GM19240 (cell line): Measurements from ENCODE around the gene C16orf78.

Source experiments
- DNase-seq: peaks from one replicate; pipeline ENCODE4 v3.0.0; 2011; ENCODE audit warnings: low spot score; ENCODE audit not compliant: insufficient read length

The C16orf78 gene

GRCh38 chr16:49382916-49383315 is 9.3 kb downstream of the C16orf78 start:
- DNase-seq = no peak

- no peak for DNase-seq
These were observed 21.4 kb downstream of the C16orf78 start for GRCh38 chr16:49395021-49395420.

- DNase-seq = no peak
These were observed 22.7 kb downstream of the C16orf78 start for GRCh38 chr16:49396206-49396720.

GRCh38 chr16:49398761-49399160 is 25.2 kb downstream of the C16orf78 start:
- DNase-seq = no peak

- peak; percentile 45 for DNase-seq
These were observed 26.2 kb downstream of the C16orf78 start for GRCh38 chr16:49399594-49400364.

- no peak for DNase-seq
These were observed 27.0 kb downstream of the C16orf78 start for GRCh38 chr16:49400611-49401010.

- no peak for DNase-seq
These were observed 31.5 kb downstream of the C16orf78 start for GRCh38 chr16:49405123-49405522.

- DNase-seq = no peak
These were observed 31.9 kb downstream of the C16orf78 start for GRCh38 chr16:49405530-49405929.

- peak; percentile 64 for DNase-seq
These were observed 34.4 kb downstream of the C16orf78 start for GRCh38 chr16:49407873-49408550.

GRCh38 chr16:49409121-49409520 is 35.5 kb downstream of the C16orf78 start:
- DNase-seq = no peak

- DNase-seq = no peak
These were observed 36.6 kb downstream of the C16orf78 start for GRCh38 chr16:49410226-49410625.

GRCh38 chr16:49411121-49411970 is 37.7 kb downstream of the C16orf78 start:
- DNase-seq = no peak

GRCh38 chr16:49414671-49415070 is 41.1 kb downstream of the C16orf78 start:
- no peak for DNase-seq

- no peak for DNase-seq
These were observed 41.5 kb downstream of the C16orf78 start for GRCh38 chr16:49415083-49415482.

GRCh38 chr16:49416001-49416675 is 42.5 kb downstream of the C16orf78 start:
- no peak for DNase-seq

- no peak for DNase-seq
These were observed 43.8 kb downstream of the C16orf78 start for GRCh38 chr16:49417354-49417753.

GRCh38 chr16:49419006-49419405 is 45.4 kb downstream of the C16orf78 start:
- no peak for DNase-seq

GRCh38 chr16:49419862-49420261 is 46.3 kb downstream of the C16orf78 start:
- no peak for DNase-seq

- DNase-seq = no peak
These were observed 49.3 kb downstream of the C16orf78 start for GRCh38 chr16:49422896-49423295.

- DNase-seq = no peak
These were observed 51.4 kb downstream of the C16orf78 start for GRCh38 chr16:49424961-49425360.

GRCh38 chr16:49427771-49428170 is 54.2 kb downstream of the C16orf78 start:
- no peak for DNase-seq
